HG03571 (cell line): ENCODE measurements around the gene FHIP1A.

Source experiments
- ATAC-seq: cut with Tn5 transposase; IDR thresholded peaks from one replicate; pipeline ENCODE4 v1.9.1; 2021; ENCODE audit not compliant: unreplicated experiment

FHIP1A gene

GRCh38 chr4:151417766-151418376, 8.9 kb downstream of the FHIP1A start:
- no peak for ATAC-seq

GRCh38 chr4:151418385-151418784, 9.4 kb downstream of the FHIP1A start:
- no peak for ATAC-seq

- no peak for ATAC-seq
Measured at GRCh38 chr4:151418856-151419255, 9.9 kb downstream of the FHIP1A start.

GRCh38 chr4:151420250-151420807, 11.4 kb downstream of the FHIP1A start:
- no peak for ATAC-seq

- ATAC-seq = no peak
Measured at GRCh38 chr4:151422854-151423253, 13.9 kb downstream of the FHIP1A start.

- ATAC-seq = no peak
Measured at GRCh38 chr4:151426513-151426912, 17.5 kb downstream of the FHIP1A start.

GRCh38 chr4:151427266-151427665, 18.3 kb downstream of the FHIP1A start:
- ATAC-seq = no peak

GRCh38 chr4:151428346-151428745, 19.4 kb downstream of the FHIP1A start:
- ATAC-seq = no peak

GRCh38 chr4:151429957-151430570, 21.1 kb downstream of the FHIP1A start:
- no peak for ATAC-seq

- no peak for ATAC-seq
Measured at GRCh38 chr4:151430740-151431457, 21.9 kb downstream of the FHIP1A start.

GRCh38 chr4:151431728-151432127, 22.8 kb downstream of the FHIP1A start:
- no peak for ATAC-seq

GRCh38 chr4:151432654-151433053, 23.7 kb downstream of the FHIP1A start:
- no peak for ATAC-seq

GRCh38 chr4:151434183-151434860, 25.3 kb downstream of the FHIP1A start:
- no peak for ATAC-seq

- no peak for ATAC-seq
Measured at GRCh38 chr4:151436093-151436518, 27.1 kb downstream of the FHIP1A start.

- no peak for ATAC-seq
Measured at GRCh38 chr4:151437505-151437904, 28.5 kb downstream of the FHIP1A start.

GRCh38 chr4:151438154-151438553, 29.2 kb downstream of the FHIP1A start:
- no peak for ATAC-seq

- ATAC-seq = no peak
Measured at GRCh38 chr4:151439320-151439719, 30.3 kb downstream of the FHIP1A start.

- ATAC-seq = no peak
Measured at GRCh38 chr4:151442002-151442401, 33.0 kb downstream of the FHIP1A start.

GRCh38 chr4:151443247-151443646, 34.3 kb downstream of the FHIP1A start:
- ATAC-seq = no peak

GRCh38 chr4:151443752-151444151, 34.8 kb downstream of the FHIP1A start:
- ATAC-seq = no peak

- ATAC-seq = no peak
Measured at GRCh38 chr4:151446208-151446607, 37.2 kb downstream of the FHIP1A start.
